PC-3 (cell line): ENCODE measurements around the gene PBX3.

Source experiments
- EZH2 ChIP-seq: fragments of 300-600 bp; sonication (generic); IDR thresholded peaks from one replicate; pipeline ENCODE4 v1.6.1; 2017; ENCODE audit warnings: antibody characterized with exemption, mild to moderate bottlenecking, low read length; ENCODE audit not compliant: unreplicated experiment
- TF ChIP-seq, protein P1 (sequence below): fragments of 300-600 bp; sonication (generic); conservative IDR thresholded peaks from 2 replicates; pipeline ENCODE4 v1.5.1; 2017; ENCODE audit warnings: antibody characterized with exemption, low read depth, mild to moderate bottlenecking, low read length

DNA sequence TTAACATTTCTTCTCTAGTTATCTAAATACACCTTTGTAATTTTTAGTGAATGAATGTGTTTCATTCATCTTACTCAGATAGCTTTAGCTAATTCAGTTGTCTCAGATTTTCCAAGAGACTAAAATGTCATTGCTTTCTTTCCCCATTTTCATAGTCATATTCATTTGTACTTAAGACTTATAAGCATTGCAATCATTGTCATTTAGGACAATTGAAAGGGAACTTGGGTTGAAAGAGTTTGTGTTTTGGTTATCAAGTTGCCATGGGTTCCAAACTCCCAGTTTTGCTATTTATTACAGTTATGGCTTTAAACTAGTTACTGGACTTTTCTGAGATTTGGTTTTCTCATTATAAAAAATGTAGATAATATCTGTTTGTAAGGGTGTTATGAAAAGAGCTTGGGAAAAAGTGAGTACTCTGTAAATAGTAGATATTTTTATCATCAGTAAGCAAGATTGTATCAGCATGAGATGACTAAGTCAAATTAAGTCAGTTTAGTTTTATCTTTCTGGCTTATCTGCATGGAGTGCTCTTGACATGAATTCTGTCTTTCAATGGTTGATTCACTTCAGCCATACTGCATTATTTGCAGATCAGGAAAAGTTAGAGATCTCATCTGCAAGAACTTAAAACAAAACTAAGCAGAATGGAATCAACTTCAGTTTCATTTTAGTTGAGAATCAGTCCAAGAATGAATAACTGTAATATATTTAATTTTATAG, 107.5 kb downstream of the PBX3 start:
- TF ChIP-seq, protein P1, sequence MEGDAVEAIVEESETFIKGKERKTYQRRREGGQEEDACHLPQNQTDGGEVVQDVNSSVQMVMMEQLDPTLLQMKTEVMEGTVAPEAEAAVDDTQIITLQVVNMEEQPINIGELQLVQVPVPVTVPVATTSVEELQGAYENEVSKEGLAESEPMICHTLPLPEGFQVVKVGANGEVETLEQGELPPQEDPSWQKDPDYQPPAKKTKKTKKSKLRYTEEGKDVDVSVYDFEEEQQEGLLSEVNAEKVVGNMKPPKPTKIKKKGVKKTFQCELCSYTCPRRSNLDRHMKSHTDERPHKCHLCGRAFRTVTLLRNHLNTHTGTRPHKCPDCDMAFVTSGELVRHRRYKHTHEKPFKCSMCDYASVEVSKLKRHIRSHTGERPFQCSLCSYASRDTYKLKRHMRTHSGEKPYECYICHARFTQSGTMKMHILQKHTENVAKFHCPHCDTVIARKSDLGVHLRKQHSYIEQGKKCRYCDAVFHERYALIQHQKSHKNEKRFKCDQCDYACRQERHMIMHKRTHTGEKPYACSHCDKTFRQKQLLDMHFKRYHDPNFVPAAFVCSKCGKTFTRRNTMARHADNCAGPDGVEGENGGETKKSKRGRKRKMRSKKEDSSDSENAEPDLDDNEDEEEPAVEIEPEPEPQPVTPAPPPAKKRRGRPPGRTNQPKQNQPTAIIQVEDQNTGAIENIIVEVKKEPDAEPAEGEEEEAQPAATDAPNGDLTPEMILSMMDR = no peak
- TF ChIP-seq EZH2 = no peak
